Measurements from ENCODE around the gene ELANE.
"Not testable (repeated sequence)": the region's sequence is repeated elsewhere in the genome, so short reads cannot be mapped to it uniquely, and the experiment has no call there.

ELANE gene

GRCh38 chr19:814152-815078 is 37.7 kb upstream of the ELANE start:
- TF ChIP-seq, protein P1, sequence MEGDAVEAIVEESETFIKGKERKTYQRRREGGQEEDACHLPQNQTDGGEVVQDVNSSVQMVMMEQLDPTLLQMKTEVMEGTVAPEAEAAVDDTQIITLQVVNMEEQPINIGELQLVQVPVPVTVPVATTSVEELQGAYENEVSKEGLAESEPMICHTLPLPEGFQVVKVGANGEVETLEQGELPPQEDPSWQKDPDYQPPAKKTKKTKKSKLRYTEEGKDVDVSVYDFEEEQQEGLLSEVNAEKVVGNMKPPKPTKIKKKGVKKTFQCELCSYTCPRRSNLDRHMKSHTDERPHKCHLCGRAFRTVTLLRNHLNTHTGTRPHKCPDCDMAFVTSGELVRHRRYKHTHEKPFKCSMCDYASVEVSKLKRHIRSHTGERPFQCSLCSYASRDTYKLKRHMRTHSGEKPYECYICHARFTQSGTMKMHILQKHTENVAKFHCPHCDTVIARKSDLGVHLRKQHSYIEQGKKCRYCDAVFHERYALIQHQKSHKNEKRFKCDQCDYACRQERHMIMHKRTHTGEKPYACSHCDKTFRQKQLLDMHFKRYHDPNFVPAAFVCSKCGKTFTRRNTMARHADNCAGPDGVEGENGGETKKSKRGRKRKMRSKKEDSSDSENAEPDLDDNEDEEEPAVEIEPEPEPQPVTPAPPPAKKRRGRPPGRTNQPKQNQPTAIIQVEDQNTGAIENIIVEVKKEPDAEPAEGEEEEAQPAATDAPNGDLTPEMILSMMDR (IDR thresholded peaks at IDR 0.05; ENCODE audit: poor library complexity, severe bottlenecking), result no peak
- H3K27ac ChIP-seq (ENCODE audit: poor library complexity, severe bottlenecking), result no peak overlapping the region
- no peak overlapping the region for H3K4me3 ChIP-seq (ENCODE audit: severe bottlenecking)
- H3K36me3 ChIP-seq (ENCODE audit: low read depth), result peaks cover 27% of the 10 kb centered on the region
- no peaks in the 10 kb centered on the region for H3K27me3 ChIP-seq (ENCODE audit: insufficient read depth, poor library complexity, severe bottlenecking)
- DNase-seq (ENCODE audit: low spot score), result no peak
- no peaks in the 10 kb centered on the region for H3K9me3 ChIP-seq (ENCODE audit: severe bottlenecking)
- ATAC-seq (ENCODE audit: low read depth), result peak; percentile 8; the same call in 2 of the 3 replicates
- no peaks in the 10 kb centered on the region for H3K4me1 ChIP-seq (ENCODE audit: insufficient read depth, poor library complexity, severe bottlenecking)

DNA sequence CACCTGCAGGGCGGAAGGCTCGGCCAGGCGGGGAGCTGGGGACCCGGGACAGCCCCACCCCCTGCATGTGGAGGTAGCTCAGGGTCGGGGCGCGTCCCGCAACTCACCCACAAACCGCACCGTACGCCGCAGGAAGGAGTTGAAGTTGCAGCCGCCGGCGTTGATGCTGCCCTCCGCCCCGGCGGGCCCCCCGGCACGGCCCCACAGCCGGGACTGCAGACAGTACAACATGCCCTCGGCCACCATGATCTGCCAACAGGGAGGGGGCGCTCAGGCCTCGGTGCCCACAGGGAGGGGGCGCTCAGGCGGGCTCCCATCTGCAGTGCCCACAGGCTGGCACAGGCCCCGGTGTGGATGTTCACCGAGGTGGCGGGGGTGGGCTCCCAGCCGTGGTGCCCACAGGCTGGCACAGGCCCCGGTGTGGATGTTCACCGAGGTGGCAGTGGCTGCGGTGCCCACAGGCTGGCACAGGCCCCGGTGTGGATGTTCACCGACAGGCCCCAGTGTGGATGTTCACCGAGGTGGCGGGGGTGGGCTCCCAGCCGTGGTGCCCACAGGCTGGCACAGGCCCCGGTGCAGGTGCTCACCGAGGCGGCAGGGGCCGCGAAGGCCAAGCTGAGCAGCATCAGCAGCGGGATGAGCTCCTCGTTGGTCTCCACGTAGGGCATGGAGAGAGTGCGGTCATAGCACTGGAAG is 36.9 kb upstream of the ELANE start:
- ATAC-seq (ENCODE audit: low read depth), result peak; percentile 28
- Histone ChIP-seq H3K36me3 (ENCODE audit: low read depth) (peaks cover 19% of the 10 kb centered on the region), H3K4me3 (ENCODE audit: severe bottlenecking) (no peak overlapping the region)

GRCh38 chr19:815775-816499 is 36.2 kb upstream of the ELANE start:
- no peaks in the 10 kb centered on the region for H3K9me3 ChIP-seq (ENCODE audit: severe bottlenecking)
- no peak overlapping the region for H3K27ac ChIP-seq (ENCODE audit: poor library complexity, severe bottlenecking)
- H3K4me3 ChIP-seq (ENCODE audit: severe bottlenecking), result no peak overlapping the region
- H3K36me3 ChIP-seq (ENCODE audit: low read depth), result peaks cover 12% of the 10 kb centered on the region
- ATAC-seq (ENCODE audit: low read depth), result peak; percentile 11; the same call in 2 of the 3 replicates
- H3K27me3 ChIP-seq (ENCODE audit: insufficient read depth, poor library complexity, severe bottlenecking), result no peaks in the 10 kb centered on the region
- TF ChIP-seq, protein P1 (IDR thresholded peaks at IDR 0.05; ENCODE audit: poor library complexity, severe bottlenecking), result no peak
- DNase-seq (ENCODE audit: low spot score), result no peak
- no peaks in the 10 kb centered on the region for H3K4me1 ChIP-seq (ENCODE audit: insufficient read depth, poor library complexity, severe bottlenecking)

More for the DNA sequence above, 36.9 kb upstream of the ELANE start:
- Histone ChIP-seq H3K27ac (ENCODE audit: poor library complexity, severe bottlenecking) (no peak overlapping the region), H3K9me3 (ENCODE audit: severe bottlenecking) (no peaks in the 10 kb centered on the region), H3K4me1 (ENCODE audit: insufficient read depth, poor library complexity, severe bottlenecking) (no peaks in the 10 kb centered on the region), H3K27me3 (ENCODE audit: insufficient read depth, poor library complexity, severe bottlenecking) (no peaks in the 10 kb centered on the region)
- TF ChIP-seq, protein P1 (IDR thresholded peaks at IDR 0.05; ENCODE audit: poor library complexity, severe bottlenecking), result no peak
- DNase-seq (ENCODE audit: low spot score), result no peak

GRCh38 chr19:816500-816857 is 35.6 kb upstream of the ELANE start:
- Histone ChIP-seq H3K9me3 (ENCODE audit: severe bottlenecking) (no peaks in the 10 kb centered on the region), H3K27ac (ENCODE audit: poor library complexity, severe bottlenecking) (no peak overlapping the region), H3K4me1 (ENCODE audit: insufficient read depth, poor library complexity, severe bottlenecking) (no peaks in the 10 kb centered on the region), H3K36me3 (ENCODE audit: low read depth) (peaks cover 7% of the 10 kb centered on the region), H3K4me3 (ENCODE audit: severe bottlenecking) (no peak overlapping the region), H3K27me3 (ENCODE audit: insufficient read depth, poor library complexity, severe bottlenecking) (peaks cover 3% of the 10 kb centered on the region)
- TF ChIP-seq, protein P1 (IDR thresholded peaks at IDR 0.05; ENCODE audit: poor library complexity, severe bottlenecking), result no peak
- ATAC-seq (ENCODE audit: low read depth) (no peak), DNase-seq (ENCODE audit: low spot score) (no peak)

GRCh38 chr19:820212-820611 is 31.9 kb upstream of the ELANE start:
- not testable (repeated sequence) for H3K9me3 ChIP-seq (ENCODE audit: severe bottlenecking); DNase-seq (ENCODE audit: low spot score); H3K27me3 ChIP-seq (ENCODE audit: insufficient read depth, poor library complexity, severe bottlenecking); H3K27ac ChIP-seq (ENCODE audit: poor library complexity, severe bottlenecking); H3K4me3 ChIP-seq (ENCODE audit: severe bottlenecking); H3K36me3 ChIP-seq (ENCODE audit: low read depth); H3K4me1 ChIP-seq (ENCODE audit: insufficient read depth, poor library complexity, severe bottlenecking); ATAC-seq (ENCODE audit: low read depth)
